GM23248 (cell line): ENCODE measurements around the gene TCEANC2.

Experiments
- EZH2 ChIP-seq: fragments of 200-600 bp; sonication (generic); IDR thresholded peaks from 2 replicates; pipeline ENCODE4 v1.6.1; 2018; ENCODE audit warnings: antibody characterized with exemption, mild to moderate bottlenecking; ENCODE audit not compliant: insufficient read depth, poor library complexity, severe bottlenecking
- EZH2phosphoT487 ChIP-seq: fragments of 200-600 bp; sonication (generic); IDR thresholded peaks from 2 replicates; pipeline ENCODE4 v1.6.1; 2018; ENCODE audit warnings: antibody characterized with exemption, moderate library complexity, mild to moderate bottlenecking, low read depth; ENCODE audit not compliant: insufficient read depth

DNA sequence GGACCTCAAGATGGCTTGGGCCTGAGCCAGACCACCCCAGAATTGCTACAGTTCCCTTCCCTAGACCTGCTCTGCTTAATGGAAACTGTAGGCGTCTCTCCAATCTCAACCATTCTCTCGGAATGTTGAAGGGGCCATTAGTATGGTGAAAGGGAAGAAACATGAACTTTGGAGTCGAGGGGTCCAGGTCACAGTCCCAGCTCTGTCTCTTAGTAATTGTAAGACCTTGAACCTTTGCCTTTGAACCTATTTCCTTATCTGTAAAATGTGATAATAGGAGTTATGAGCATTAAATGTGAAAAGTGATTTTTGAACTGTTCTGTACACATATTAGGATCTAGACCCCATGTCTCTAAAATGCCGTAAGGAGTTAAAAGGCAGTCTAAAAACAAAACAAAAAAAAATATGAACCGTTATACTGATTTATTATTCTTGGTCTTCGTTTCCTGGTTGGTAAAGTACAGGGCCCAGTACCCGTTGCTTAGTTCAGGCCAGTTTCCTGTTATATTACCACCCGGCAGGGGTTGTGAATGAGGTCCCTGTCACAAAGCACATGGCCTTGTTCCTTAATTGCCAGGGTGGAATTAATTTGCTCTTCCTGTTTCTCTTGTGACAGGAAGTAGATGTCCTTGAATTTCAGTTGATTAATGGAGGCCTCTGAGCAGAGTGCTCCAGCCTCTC, 42.3 kb downstream of the TCEANC2 start:
- no peak for TF ChIP-seq EZH2phosphoT487
- TF ChIP-seq EZH2: no peak
